Measurements from ENCODE around the gene TMUB1. TPM values are rescaled to one million over a fixed set of nuclear protein-coding genes. Genes with fewer than 3 reads are reported as not detected.
A peak's percentile ranks its signal among the peaks of the same experiment; 100 is the strongest.

Gene TMUB1
- total and polyA plus RNA-seq, 2 donors (not counting 3 experiments of a cell fraction or from before 2014, with no cell fraction given) = 41.3 to 45.3 TPM

DNA sequence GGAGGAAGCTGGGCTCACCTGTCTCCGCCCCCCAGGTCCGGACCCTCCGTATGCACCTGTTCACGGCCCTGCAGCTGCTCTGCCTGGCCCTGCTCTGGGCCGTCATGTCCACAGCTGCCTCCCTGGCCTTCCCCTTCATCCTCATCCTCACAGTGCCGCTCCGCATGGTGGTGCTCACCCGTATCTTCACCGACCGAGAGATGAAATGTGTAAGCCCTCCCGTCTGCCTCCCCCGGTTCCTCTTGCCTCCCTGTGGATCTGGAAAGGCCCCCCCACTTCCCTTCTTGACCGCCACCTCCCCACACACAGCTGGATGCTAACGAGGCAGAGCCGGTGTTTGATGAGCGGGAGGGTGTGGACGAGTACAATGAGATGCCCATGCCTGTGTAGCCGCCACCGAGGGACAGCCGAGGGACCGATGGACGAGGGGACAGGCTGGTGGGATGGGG, 7.3 kb downstream of the TMUB1 start:
- no peak for DNase-seq (ENCODE audit: low read depth, low spot score)
- no peaks in the 10 kb centered on the region for H3K9me3 ChIP-seq (replicated peaks; ENCODE audit: control insufficient read depth, insufficient read depth, low read length)
- H3K9ac ChIP-seq (replicated peaks; ENCODE audit: extremely low read depth, insufficient read depth, low read length) = no peak overlapping the region
- peaks cover 12% of the 10 kb centered on the region for H3K4me1 ChIP-seq (ENCODE audit: control insufficient read depth, extremely low read depth, insufficient read depth, low read length)
- no peaks in the 10 kb centered on the region for H4K20me1 ChIP-seq (replicated peaks; ENCODE audit: control insufficient read depth, extremely low read depth, insufficient read depth, low read length)
- H3K79me2 ChIP-seq (ENCODE audit: control insufficient read depth, insufficient read depth, low read length) = peaks cover 18% of the 10 kb centered on the region
- H2AFZ ChIP-seq (ENCODE audit: low read depth, low read length) = no peak overlapping the region
- dilution Hi-C loops (cut with MboI; ENCODE audit: extremely low pct_ligation_motif_present, low sequenced_read_pairs) = no loop called here
- ChIA-PET CTCF (interaction anchor here (0.9 to 3.0 kb wide), 5 partner anchors 9 to 35 kb away, joined by 3 to 12 read pairs (median 4); no protein-coding TSS in a partner anchor), POLR2A (no interaction called here)
- TSS peak; percentile 57 for BruUV-seq (replicated peaks)
- H3K4me2 ChIP-seq (ENCODE audit: insufficient read depth, low read length) = no peak overlapping the region
- H3K27ac ChIP-seq (ENCODE audit: insufficient read depth, low read depth, low read length) = no peak overlapping the region
- TF ChIP-seq POLR2AphosphoS5 (IDR thresholded peaks at IDR 0.05; ENCODE audit: insufficient read depth, low read depth, low read length) = peak; percentile 38
- no peak for TF ChIP-seq JUN (IDR thresholded peaks at IDR 0.05; ENCODE audit: borderline replicate concordance, insufficient read depth, insufficient read length, low read depth)
- no peaks in the 10 kb centered on the region for H3K9me1 ChIP-seq (replicated peaks; ENCODE audit: control insufficient read depth, extremely low read depth, insufficient read depth, low read length)
- intact Hi-C loops (cut with micrococcal nuclease) = no loop called here
- FAIRE-seq = no peak
- no peaks in the 10 kb centered on the region for H3K27me3 ChIP-seq (ENCODE audit: control insufficient read depth in 2 of 2, insufficient read depth in 2 of 2, low read length in 2 of 2)
- no peak overlapping the region for H3K4me3 ChIP-seq (replicated peaks in 1 of 3; ENCODE audit: insufficient read depth in 1 of 3, low read depth in 1 of 3, low read length in 3 of 3)
- peaks cover 2 to 35% of the 10 kb centered on the region in 2 experiments for H3K36me3 ChIP-seq (ENCODE audit: control insufficient read depth in 2 of 2, extremely low read depth in 1 of 2, insufficient read depth in 2 of 2, low read length in 2 of 2)

- Histone ChIP-seq H2AFZ (ENCODE audit: low read depth, low read length) (no peak overlapping the region), H3K4me3 (replicated peaks in 1 of 3; ENCODE audit: insufficient read depth in 1 of 3, low read depth in 1 of 3, low read length in 3 of 3) (no peak overlapping the region), H3K9me3 (replicated peaks; ENCODE audit: control insufficient read depth, insufficient read depth, low read length) (no peaks in the 10 kb centered on the region), H3K27ac (ENCODE audit: insufficient read depth, low read depth, low read length) (no peak overlapping the region), H3K4me2 (ENCODE audit: insufficient read depth, low read length) (no peak overlapping the region), H3K9me1 (replicated peaks; ENCODE audit: control insufficient read depth, extremely low read depth, insufficient read depth, low read length) (no peaks in the 10 kb centered on the region), H3K27me3 (ENCODE audit: control insufficient read depth in 2 of 2, insufficient read depth in 2 of 2, low read length in 2 of 2) (no peaks in the 10 kb centered on the region), H3K4me1 (ENCODE audit: control insufficient read depth, extremely low read depth, insufficient read depth, low read length) (peaks cover 10% of the 10 kb centered on the region), H4K20me1 (replicated peaks; ENCODE audit: control insufficient read depth, extremely low read depth, insufficient read depth, low read length) (no peaks in the 10 kb centered on the region), H3K79me2 (ENCODE audit: control insufficient read depth, insufficient read depth, low read length) (peaks cover 18% of the 10 kb centered on the region), H3K9ac (replicated peaks; ENCODE audit: extremely low read depth, insufficient read depth, low read length) (no peak overlapping the region), H3K36me3 (ENCODE audit: control insufficient read depth in 2 of 2, extremely low read depth in 1 of 2, insufficient read depth in 2 of 2, low read length in 2 of 2) (peaks cover 2 to 39% of the 10 kb centered on the region in 2 experiments)
- intact Hi-C loops (cut with micrococcal nuclease) (no loop called here), dilution Hi-C loops (cut with MboI; ENCODE audit: extremely low pct_ligation_motif_present, low sequenced_read_pairs) (no loop called here)
- ChIA-PET CTCF (interaction anchor here (0.9 to 3.0 kb wide), 4 partner anchors 8 to 36 kb away, joined by 3 to 12 read pairs (median 4); no protein-coding TSS in a partner anchor), POLR2A (no interaction called here)
- FAIRE-seq = no peak
- DNase-seq (ENCODE audit: low read depth, low spot score) = no peak
- no TSS peak for BruUV-seq (replicated peaks)
- TF ChIP-seq POLR2AphosphoS5 (IDR thresholded peaks at IDR 0.05; ENCODE audit: insufficient read depth, low read depth, low read length) (no peak), FOS (IDR thresholded peaks at IDR 0.05; ENCODE audit: borderline replicate concordance, insufficient read depth, low read length) (no peak), GATA2 (IDR thresholded peaks at IDR 0.05; ENCODE audit: insufficient read depth, insufficient read length, low read depth, low read length) (no peak), MAX (IDR thresholded peaks at IDR 0.05; ENCODE audit: insufficient read depth, insufficient read length) (no peak), EZH2 (IDR thresholded peaks at IDR 0.05; ENCODE audit: borderline replicate concordance, low read depth, low read length, severe bottlenecking) (no peak), POLR2A (IDR thresholded peaks at IDR 0.05; ENCODE audit: low read depth, low read length) (no peak), MYC (IDR thresholded peaks at IDR 0.05; ENCODE audit: low read depth, low read length) (no peak)
- TF ChIP-seq, protein P1, sequence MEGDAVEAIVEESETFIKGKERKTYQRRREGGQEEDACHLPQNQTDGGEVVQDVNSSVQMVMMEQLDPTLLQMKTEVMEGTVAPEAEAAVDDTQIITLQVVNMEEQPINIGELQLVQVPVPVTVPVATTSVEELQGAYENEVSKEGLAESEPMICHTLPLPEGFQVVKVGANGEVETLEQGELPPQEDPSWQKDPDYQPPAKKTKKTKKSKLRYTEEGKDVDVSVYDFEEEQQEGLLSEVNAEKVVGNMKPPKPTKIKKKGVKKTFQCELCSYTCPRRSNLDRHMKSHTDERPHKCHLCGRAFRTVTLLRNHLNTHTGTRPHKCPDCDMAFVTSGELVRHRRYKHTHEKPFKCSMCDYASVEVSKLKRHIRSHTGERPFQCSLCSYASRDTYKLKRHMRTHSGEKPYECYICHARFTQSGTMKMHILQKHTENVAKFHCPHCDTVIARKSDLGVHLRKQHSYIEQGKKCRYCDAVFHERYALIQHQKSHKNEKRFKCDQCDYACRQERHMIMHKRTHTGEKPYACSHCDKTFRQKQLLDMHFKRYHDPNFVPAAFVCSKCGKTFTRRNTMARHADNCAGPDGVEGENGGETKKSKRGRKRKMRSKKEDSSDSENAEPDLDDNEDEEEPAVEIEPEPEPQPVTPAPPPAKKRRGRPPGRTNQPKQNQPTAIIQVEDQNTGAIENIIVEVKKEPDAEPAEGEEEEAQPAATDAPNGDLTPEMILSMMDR (IDR thresholded peaks at IDR 0.05; ENCODE audit: extremely low read depth in 1 of 2, insufficient read depth in 1 of 2, low read depth in 1 of 2, low read length in 2 of 2) = no peak
Measured at GRCh38 chr7:151075662-151075971, 7.7 kb downstream of the TMUB1 start.

Data from endothelial cell of umbilical vein (primary cell).